GM21619 (cell line): ENCODE results near the gene RHBDD2.

Source experiments
- ATAC-seq: cut with Tn5 transposase; IDR thresholded peaks from one replicate; pipeline ENCODE4 v1.9.1; 2021; ENCODE audit not compliant: unreplicated experiment

Gene RHBDD2

DNA sequence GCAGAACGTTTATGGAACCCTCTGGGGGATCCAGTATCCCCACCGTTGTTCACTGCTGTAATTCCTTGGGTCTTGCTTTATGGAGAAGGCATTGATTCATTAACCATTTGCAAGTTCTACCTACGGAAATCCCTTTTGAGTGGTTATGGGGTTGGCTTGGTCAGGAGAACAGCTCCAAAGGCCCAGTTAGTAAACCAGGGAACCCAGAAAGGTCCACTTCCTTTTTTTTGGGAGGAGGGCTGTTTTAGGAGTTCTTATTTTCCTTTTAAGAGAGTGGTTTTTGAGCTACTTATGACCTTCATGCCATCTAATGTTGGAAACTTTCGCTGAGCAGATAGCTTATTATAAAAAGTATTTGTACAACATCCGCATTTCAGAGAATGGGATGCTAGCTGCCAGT lies 37.4 kb downstream of the RHBDD2 start:
- no peak for ATAC-seq

GRCh38 chr7:75916685-75917634 lies 38.1 kb downstream of the RHBDD2 start:
- ATAC-seq = no peak

DNA sequence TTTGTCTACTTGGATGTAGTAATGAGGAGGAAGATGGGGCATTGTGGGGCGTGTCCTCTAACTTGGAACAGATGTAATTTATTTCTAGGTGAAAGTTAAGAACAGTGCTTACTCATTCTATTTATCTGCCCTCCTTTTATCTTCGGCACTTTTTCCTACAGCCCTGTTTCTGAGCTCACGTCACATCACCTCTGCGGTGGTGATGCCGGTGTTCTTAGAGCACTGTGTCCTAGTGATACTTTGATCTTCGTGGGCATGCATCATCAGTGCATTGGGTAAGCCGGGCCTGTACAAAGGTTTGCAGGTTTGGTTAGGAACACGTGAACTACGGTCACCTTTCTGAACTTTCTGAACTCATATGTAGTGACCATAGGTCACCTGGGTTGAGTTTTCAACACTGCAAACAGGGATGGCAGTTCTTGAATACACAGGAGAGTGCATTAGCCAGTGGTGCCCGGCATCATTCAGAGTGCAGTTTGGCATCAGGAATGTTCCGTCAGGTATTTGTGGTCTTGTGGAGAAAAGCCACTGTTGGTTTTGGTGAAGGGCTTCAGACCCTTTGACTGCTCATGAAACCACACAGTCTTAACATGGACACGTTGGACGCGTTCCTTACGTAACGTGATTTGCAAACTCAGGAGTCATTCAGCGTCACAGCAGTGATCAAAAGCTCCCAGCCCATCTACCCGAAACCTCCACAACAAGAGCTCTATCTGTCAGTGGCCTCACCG lies 41.8 kb downstream of the RHBDD2 start:
- ATAC-seq = no peak

DNA sequence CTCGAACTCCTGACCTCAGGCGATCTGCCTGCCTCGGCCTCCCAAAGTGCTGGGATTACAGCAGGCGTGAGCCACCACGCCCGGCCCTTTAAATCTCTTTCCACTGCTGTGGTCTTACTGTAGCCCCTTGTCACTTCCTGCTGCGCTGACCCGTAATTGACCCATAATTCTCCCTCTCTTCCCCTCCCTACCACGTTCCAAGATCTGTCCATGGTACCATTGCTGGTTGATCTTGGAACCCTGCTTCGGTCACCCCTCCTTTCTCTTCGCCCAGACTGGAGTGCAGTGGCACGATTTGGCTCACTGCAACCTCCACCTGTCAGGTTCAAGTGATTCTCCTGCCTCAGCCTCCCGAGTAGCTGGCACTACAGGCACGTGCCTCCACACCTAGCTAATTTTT lies 42.6 kb downstream of the RHBDD2 start:
- ATAC-seq = no peak

DNA sequence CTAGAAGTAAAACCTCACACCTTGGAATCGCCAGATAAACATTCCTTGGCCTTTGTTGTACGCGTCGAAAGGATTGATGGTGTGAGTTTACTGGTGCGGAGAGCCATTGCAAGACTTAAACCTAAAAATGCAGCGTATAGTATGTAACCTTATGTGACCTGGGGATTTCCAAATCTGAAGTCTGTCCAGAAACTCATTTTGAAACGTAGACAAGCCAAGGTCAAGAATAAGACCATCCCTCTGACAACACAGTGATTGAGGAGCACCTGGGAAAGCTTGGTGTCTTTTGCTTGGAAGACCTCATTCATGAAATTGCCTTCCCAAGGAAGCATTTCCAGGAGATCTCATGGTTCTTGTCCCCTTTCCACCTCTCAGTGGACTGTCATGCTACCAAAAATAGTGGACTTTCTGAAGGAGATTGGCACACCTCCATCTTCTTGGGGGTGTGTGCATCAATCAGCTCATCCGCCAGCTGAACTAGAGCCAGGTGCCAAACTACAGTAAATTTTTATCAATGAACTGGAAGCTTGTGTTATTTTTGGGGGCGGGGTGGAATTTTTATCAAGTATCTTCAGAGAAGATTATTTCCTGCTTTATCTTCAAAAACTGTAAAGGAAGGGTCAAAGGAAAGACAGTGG lies 44.3 kb downstream of the RHBDD2 start:
- no peak for ATAC-seq

DNA sequence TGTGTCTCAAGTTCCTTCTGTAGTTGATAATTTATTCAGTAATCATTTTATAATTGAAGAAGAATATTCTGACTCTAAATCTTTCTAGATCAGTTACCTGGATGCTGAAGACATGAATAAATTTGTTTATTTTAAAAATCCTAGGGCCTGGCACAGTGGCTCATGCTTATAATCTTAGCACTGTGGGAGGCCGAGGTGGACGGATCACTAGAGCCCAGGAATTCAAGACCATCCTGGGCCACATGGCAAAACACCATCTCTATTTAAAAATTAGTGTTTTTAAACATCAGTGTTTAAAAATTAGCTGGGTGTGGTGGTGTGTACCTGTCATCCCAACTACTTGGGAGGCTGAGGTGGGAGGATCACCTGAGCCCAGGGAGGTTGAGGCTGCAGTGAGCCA lies 45.4 kb downstream of the RHBDD2 start:
- no peak for ATAC-seq

GRCh38 chr7:75924889-75925288 lies 46.1 kb downstream of the RHBDD2 start:
- no peak for ATAC-seq

GRCh38 chr7:75925717-75926435 lies 47.0 kb downstream of the RHBDD2 start:
- no peak for ATAC-seq

DNA sequence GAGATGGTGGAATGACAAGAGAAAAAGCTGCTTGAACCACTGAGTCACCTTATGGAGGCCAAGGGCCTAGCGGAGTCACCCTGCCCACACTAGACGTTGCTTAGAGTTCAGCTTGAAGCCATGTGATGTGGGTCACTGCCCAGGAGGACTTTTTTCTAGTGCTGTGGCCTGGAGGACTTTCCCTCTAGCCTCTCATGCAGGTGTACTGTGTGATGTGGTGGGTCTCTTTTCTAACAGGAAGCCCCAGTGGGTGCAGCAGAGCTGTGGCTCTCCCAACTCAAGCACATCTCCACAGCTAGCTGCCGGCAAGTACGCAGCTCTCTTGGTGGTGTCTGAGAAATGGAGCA lies 49.7 kb downstream of the RHBDD2 start:
- peak; percentile 76 for ATAC-seq

DNA sequence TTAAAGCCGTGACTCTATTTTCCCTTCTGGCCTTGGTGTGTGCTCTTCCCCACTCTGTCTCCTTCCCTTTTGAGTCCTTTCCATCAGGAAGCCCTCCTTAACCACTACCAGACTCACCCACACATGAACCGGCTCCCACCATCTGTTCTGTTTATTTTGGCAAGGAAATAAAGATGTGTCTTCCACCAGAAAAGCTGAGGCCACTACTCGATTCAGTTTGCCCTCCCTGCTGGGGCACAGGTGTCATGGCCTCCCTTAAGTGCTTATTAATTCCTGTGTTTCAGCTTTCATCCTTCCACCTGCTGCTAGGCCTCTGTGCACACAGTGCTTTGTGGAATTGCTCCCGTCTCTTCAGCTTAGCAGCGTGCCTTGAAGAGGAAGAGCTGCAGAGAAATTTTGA lies 52.8 kb downstream of the RHBDD2 start:
- no peak for ATAC-seq

DNA sequence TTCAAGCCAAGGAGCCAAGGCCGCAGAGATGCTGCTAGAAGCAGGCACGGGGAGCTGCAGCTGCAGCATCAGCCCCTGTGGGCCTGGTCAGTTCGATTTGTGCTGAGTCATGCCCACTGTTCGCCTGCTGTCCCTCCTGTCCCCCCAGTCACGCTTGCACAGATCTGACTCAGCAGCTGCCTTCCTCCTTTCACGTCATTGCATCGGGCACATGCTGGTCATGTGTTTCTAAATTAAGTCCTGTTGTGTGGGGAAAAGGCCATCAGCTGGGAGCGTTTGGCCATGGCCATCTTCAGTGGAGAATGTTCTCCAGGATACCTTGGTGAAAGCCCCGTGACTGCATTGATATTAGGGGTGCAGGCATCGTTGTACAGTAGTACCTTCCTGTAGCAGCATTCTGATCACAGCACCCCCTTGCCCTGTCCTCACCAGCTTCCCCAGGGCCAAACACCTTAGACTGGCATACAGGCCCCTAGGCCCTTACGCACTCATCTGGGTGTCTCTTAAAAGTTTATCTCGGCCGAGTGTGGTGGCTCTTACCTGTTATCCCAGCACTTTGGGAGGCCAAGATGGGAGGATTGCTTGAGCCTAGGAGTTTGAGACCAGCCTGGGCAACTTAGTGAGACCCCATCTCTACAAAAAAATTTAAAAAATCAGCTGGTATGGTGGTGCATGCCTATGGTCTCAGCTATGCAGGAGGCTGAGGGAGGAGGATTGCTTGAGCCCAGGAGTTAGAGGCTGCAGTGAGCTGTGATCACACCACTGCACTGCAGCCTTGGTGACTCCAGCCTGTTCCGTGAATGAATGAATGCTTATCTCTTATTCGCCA lies 59.3 kb downstream of the RHBDD2 start:
- no peak for ATAC-seq
